NCI-H774 (cell line): Measurements from ENCODE around the gene SHC4.
"Not testable (repeated sequence)": the region's sequence is repeated elsewhere in the genome, so short reads cannot be mapped to it uniquely, and the experiment has no call there.

ENCODE experiments used
- DNase-seq: peaks from one replicate; lab custom pipeline; 2025; lab: John Stamatoyannopoulos, UW

SHC4 gene

DNA sequence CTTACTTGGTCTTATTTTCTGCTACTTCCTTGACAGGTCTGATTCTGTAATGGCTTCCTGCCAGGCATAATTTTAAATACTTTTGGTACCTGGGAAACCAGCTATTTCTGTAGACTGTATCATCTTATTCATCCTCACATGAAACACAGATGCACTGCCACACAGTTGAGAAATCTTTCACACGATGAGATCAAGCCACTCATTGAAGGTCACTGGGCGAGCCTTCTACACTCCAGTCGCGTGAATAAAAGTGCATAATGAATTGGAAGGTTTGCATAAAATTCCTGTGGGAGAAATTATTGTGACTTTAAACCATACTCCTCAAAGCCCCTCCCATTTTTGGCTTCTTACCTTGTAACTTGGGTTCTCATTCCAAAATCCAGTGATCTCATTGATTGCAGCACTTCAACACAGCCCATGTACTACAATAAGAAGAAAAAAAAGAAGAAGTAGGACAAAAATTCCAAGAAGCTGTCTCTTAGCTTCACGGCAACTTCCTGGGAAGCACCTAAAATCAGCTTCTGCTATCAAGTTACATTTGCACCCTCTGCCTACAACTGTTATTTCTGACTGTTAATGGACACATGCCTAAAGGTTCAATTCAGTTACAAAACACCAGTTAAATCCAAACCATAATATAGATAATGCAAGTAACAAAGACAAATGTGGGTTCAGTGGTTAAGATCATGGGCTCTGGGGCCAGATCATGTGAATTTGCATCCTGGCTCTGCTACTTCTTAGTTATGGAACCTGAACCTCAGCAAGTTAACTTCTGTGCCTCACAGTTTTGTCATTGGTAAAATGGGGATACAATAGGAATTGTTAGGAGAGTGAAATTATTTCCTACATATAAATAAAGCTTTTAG is 39.0 kb downstream of the SHC4 start:
- DNase-seq: no peak

DNA sequence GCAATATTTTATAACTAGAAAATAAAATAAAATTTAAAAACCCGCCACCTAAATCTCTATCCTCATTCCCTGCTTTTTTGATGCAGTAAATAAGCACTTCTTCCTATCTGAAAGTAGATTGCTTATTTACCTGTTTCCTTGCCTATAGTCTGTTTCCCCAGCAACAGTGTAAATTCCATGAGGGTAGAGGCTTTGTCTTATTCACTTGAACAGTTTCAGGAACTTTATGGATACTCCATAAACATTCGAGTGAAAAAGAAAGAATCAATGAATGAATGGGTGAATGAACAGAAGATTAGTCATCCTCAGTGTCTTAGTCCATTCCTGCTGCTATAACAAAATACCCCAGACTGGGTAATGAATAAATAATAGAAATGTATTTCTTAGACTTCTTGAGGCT is 41.7 kb downstream of the SHC4 start:
- no peak for DNase-seq

GRCh38 chr15:48916721-48917120 is 47.0 kb downstream of the SHC4 start:
- no peak for DNase-seq

DNA sequence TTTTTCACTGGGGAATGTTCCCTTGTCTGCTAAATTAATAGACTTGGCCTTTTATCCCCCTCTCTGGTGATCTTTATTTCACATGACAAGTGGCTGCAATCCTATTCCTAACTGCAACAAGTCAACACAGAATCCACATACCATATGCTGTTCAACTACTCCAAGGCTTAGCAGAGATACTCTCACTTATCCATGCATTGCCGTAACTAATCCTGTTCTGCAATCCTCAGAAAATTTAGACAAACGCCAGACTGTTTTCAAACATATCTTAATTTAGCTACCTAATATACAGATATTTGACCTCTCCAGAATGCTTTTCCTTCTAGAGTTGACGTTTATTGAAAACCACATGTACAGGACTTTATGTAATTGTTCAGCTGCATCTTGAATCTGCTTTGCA is 47.9 kb downstream of the SHC4 start:
- no peak for DNase-seq

GRCh38 chr15:48914717-48915116 is 49.0 kb downstream of the SHC4 start:
- no peak for DNase-seq

- DNase-seq: no peak
Measured at GRCh38 chr15:48913141-48913540, 50.6 kb downstream of the SHC4 start.

GRCh38 chr15:48910554-48910953 is 53.2 kb downstream of the SHC4 start:
- not testable (repeated sequence) for DNase-seq

DNA sequence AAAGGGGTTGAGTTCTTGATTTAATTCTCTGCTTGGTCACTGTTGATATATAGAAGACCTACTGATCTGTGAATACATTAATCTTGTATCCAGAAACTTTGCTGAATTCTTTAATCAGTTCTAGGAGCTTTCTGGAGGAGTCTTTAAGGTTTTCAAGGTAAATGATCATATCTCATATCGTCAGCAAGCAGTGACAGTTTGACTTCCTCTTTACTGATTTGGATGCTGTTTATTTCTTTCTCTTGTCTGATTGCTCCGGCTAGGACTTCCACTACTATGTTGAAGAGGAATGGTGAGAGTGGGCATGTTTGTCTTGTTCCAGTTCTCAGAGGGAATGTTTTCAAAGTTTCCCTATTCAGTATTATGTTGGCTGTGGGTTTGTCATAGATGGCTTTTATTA is 54.4 kb downstream of the SHC4 start:
- not testable (repeated sequence) for DNase-seq

DNA sequence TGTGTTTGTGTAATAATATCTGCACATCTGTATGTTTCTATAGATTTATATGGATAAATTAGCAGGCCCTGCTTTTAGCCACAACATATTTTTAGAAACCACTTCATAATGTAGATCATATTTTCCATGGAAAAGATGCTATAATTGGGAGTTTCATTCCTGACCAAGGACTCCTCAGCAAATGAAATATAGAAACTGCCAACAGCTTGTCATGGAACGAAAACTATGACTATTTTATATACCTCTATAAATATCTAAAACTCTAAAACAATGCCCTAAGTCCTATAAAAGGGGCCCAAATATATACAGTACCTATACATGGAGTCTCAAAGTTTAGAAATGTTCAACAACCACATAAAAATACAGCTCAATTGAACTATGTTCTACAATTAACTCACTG is 57.9 kb downstream of the SHC4 start:
- no peak for DNase-seq

- DNase-seq: no peak
Measured at GRCh38 chr15:48905216-48905615, 58.5 kb downstream of the SHC4 start.

- no peak for DNase-seq
Measured at GRCh38 chr15:48904758-48905157, 59.0 kb downstream of the SHC4 start.

DNA sequence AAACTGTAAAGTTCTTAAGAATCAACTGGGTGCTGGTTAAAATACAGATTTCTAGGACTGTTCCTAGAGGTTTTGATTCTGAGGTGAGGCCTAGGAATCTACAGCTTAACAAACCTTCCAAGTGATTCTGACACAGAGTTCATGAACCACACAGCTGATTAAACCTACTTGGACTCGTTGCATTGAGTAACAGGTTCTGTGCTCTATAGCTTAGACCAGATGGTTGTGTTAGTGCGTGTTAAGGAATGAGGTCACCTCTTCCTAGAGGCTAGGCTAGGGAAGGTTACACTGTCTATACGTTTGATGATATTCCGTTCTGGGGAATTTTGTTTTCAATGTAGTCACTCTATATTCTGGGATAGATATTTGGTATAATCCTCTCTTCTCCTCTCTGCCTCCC is 63.9 kb downstream of the SHC4 start:
- DNase-seq: no peak

DNA sequence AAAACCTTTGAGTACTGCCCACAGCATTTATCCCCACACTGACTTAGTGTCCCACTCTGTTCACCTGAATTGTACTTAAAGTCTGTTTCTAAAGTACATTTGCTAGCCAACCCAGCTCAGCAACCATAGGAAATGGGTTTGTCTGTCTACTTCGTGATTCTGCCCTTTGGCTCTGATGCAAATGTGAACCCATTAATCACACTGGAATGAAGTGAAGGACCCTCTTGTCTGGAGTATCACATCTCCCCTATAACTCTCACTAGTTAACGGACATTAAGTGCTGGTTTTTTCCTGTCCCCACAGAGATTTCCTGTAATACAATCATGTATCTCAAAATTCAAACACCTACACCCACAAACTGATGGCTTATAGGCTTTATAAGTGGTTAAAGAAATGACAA is 65.3 kb downstream of the SHC4 start:
- DNase-seq: no peak

GRCh38 chr15:48898032-48898431 is 65.7 kb downstream of the SHC4 start:
- DNase-seq: no peak

- DNase-seq: no peak
Measured at GRCh38 chr15:48896869-48897814, 66.6 kb downstream of the SHC4 start.

DNA sequence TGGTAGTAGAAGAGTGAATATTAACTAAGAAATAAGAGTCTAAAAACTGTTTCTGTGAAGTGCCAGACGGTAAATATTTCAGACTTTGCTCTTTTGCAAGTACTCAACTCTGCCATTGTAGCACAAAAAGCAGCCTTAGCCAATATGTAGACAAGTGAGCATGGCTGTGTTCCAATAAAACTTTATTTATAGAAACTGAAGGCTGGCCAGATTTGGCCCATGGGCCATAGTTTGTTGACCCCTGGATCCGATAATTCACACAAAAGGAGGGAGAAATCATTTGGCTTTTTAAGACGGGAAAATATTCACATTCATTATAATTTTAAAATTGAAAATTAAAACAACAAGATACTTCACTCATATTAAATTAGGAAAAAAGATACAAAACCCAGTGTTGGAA is 70.4 kb downstream of the SHC4 start:
- no peak for DNase-seq

DNA sequence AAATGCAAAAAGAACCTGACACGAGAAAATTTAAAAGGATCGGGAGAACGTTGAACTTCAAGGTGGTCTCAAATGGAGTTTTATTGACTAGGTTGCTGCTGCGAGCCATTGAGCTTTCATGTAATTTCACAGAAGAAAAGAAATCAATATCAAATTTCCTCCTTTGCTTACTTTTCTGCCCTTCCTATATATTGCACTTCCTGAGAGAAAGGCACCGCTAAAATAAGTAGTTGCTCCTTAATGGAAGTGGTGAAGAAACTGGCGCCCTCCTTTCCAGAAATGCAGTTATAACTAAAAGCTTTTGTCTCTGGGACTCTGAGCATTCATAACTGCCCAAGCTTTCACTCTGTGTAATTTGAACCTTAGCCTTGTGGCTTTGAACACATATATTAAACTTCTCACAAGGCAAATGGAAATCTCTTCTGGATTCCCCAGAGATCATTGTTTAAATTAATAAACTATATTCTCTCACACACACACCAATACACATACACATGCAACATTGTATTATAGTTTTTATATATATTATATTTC is 72.4 kb downstream of the SHC4 start:
- no peak for DNase-seq

DNA sequence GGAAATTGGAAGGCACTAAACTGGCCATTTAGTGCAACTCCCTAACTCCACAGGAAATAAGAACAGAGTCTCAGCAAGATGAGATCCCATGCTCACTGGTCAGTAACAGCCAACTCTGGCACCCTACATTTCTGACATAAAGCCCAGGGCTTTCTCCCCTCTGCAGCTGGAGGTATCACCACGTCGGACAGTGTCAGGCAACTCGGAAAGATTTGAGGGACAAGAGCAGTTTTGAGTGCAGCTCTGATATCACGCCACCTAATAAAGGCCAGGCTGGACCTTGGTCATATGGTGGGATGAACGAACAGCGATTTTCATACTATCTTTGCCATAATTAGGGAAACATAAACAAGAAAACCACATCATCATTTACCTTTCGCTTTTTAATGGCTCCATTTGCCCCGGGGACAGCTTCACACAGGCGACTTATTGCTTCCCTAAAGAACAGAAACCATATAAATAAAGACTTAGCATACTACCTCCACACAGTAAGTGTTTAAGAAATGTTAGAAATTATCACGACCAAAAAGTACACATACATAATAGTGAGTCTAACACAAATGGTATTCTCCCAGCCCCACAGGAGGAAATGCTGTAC is 73.2 kb downstream of the SHC4 start:
- no peak for DNase-seq

DNA sequence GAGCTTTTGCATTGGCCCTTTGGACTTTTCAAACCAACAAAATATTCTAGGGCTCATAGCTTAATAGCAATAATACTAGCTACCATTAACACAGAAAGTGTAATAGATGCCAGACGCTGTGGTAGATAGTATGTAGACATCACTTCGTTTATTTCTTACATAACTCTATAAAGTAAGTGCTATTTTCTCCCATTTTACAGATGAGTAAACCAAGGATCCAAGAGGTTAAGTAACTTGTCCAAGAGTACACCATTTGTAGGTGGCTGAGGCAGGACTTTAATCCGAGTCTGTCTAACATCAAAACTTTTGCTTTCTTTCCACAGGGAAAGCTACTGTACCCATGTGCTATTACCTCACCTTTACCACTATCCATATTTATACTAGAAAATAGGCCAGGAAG is 73.8 kb downstream of the SHC4 start:
- no peak for DNase-seq

- no peak for DNase-seq
Measured at GRCh38 chr15:48888836-48889235, 74.9 kb downstream of the SHC4 start.

DNA sequence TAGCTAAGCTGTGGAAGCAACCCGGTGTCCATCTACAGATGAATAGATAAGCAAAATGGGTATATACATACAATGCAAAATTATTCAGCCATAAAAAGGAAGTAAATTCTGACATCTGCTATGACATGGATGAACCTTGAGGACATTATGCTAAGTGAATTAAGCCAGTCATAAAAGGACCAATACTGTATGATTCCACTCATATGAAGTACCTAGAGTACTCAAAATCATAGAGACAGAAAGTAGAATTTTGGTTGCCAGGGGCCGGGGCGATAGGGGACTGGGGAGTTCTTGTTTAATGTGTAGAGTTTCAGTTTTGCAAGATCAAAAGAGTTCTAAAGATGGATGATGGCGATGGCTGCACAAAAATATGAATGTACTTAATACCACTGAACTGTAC is 75.5 kb downstream of the SHC4 start:
- DNase-seq: no peak

GRCh38 chr15:48887144-48887543 is 76.6 kb downstream of the SHC4 start:
- no peak for DNase-seq
